Omental fat pad (tissue), 4 donors: ENCODE results near the gene EVX2. TPM values are rescaled to one million over a fixed set of nuclear protein-coding genes. Genes with fewer than 3 reads are reported as not detected.

Experiments used
- ATAC-seq: fragments of 150-250 bp; one replicate; pipeline ENCODE4 v1.9.1; 2016; ENCODE audit warnings: mild to moderate bottlenecking, moderate library complexity; ENCODE audit not compliant: low FRiP score
- DNase-seq: peaks from one replicate; pipeline ENCODE4 v3.0.0-alpha.2; 2019; ENCODE audit warnings: low spot score
- CTCF ChIP-seq, 3 donors: fragments of 450-650 bp; IDR thresholded peaks; one replicate each; pipeline ENCODE4 v1.5.1; 2016 to 2017; ENCODE audit warnings: antibody characterized with exemption in 3 of 3, mild to moderate bottlenecking in 3 of 3, moderate library complexity in 2 of 3
- total RNA-seq, 4 donors: library from RNA; depleted of rRNA; stranded (reverse); fragments of >200 nt; gene quantifications; one replicate each; pipeline ENCODE4 v1.1.0, GENCODE V29; 2016

Gene EVX2
- total RNA-seq, 4 donors from 2014 or later: not detected

GRCh38 chr2:176066645-176067588, 16.8 kb downstream of the EVX2 start:
- TF ChIP-seq CTCF (IDR thresholded peaks at IDR 0.05): no peak
- DNase-seq: no peak
- no peak for ATAC-seq

GRCh38 chr2:176063958-176064357, 19.8 kb downstream of the EVX2 start:
- ATAC-seq: no peak
- TF ChIP-seq CTCF (IDR thresholded peaks at IDR 0.05): no peak
- DNase-seq: no peak

GRCh38 chr2:176056406-176056805, 27.4 kb downstream of the EVX2 start:
- no peak for TF ChIP-seq CTCF (IDR thresholded peaks at IDR 0.05)
- ATAC-seq (no peak), DNase-seq (no peak)

GRCh38 chr2:176039375-176039774, 44.4 kb downstream of the EVX2 start:
- DNase-seq (no peak), ATAC-seq (no peak)
- TF ChIP-seq CTCF (IDR thresholded peaks at IDR 0.05): no peak

GRCh38 chr2:176038694-176039093, 45.1 kb downstream of the EVX2 start:
- no peak for ATAC-seq
- no peak for TF ChIP-seq CTCF (IDR thresholded peaks at IDR 0.05)
- DNase-seq: no peak

GRCh38 chr2:176035013-176035691, 48.6 kb downstream of the EVX2 start:
- DNase-seq (no peak), ATAC-seq (no peak)
- TF ChIP-seq CTCF (IDR thresholded peaks at IDR 0.05): no peak
